IMR-90 (cell line): ENCODE results near the gene C2orf49. TPM values are rescaled to one million over a fixed set of nuclear protein-coding genes. Genes with fewer than 3 reads are reported as not detected.

Experiments
- ATAC-seq: fragments of 200-7000 bp; cut with Tn5 transposase; 2 replicates; pipeline ENCODE4 v1.9.1; 2020; ENCODE audit warnings: low read depth, mild to moderate bottlenecking, moderate library complexity
- BruUV-seq: library from RNA; stranded (reverse); fragments of 400-500 nt; replicated peaks from 2 replicates; lab custom pipeline; 2021; lab: Mats Ljungman, UMichigan
- CTCF ChIA-PET: fragments of 300-600 bp; formaldehyde crosslinking; extraction: SDS; loops from one replicate; lab custom pipeline; 2021; ENCODE audit warnings: antibody characterized with exemption; lab: Yijun Ruan, JAX
- POLR2A ChIA-PET: fragments of 300-600 bp; sonication (Branson Sonifier 250); formaldehyde crosslinking; loops from one replicate; lab custom pipeline; 2022; ENCODE audit warnings: antibody characterized with exemption; ENCODE audit not compliant: unreplicated experiment; lab: Charles Lee
- DNase-seq: peaks from one replicate; pipeline ENCODE4 v3.0.0; 2013
- H2AFZ ChIP-seq: replicated peaks from 2 replicates; pipeline ENCODE3; 2013; ENCODE audit warnings: low read length, mild to moderate bottlenecking; ENCODE audit not compliant: poor library complexity
- H2AK5ac ChIP-seq: 2 replicates; pipeline ENCODE4 v1.6.1; 2013; ENCODE audit warnings: low read depth, low read length, inconsistent platforms
- H2AK9ac ChIP-seq: replicated peaks from 2 replicates; pipeline ENCODE3; 2013; ENCODE audit warnings: mild to moderate bottlenecking, low read depth, low read length, moderate library complexity; ENCODE audit not compliant: poor library complexity
- H2BK120ac ChIP-seq: 2 replicates; pipeline ENCODE4 v1.6.1; 2013; ENCODE audit warnings: low read depth, low read length, inconsistent platforms
- H2BK15ac ChIP-seq: 3 replicates; pipeline ENCODE4 v1.6.1; 2013; ENCODE audit warnings: low read depth, low read length, inconsistent platforms
- H2BK20ac ChIP-seq: 2 replicates; pipeline ENCODE4 v1.6.1; 2013; ENCODE audit warnings: low read depth, mild to moderate bottlenecking, inconsistent platforms, low read length, moderate library complexity
- H2BK5ac ChIP-seq: 2 replicates; pipeline ENCODE4 v1.6.1; 2013; ENCODE audit warnings: mild to moderate bottlenecking, low read depth, low read length, inconsistent platforms; ENCODE audit not compliant: poor library complexity, severe bottlenecking
- H3K14ac ChIP-seq: replicated peaks from 2 replicates; pipeline ENCODE4 v1.6.1; 2013; ENCODE audit warnings: low read depth, low read length, inconsistent platforms
- H3K18ac ChIP-seq: 2 replicates; pipeline ENCODE4 v1.6.1; 2013; ENCODE audit warnings: low read depth, low read length, control low read depth
- H3K23ac ChIP-seq: 2 replicates; pipeline ENCODE4 v1.6.1; 2013; ENCODE audit warnings: low read depth, low read length, inconsistent platforms
- H3K27ac ChIP-seq: 2 replicates; pipeline ENCODE4 v1.5.1; 2013; ENCODE audit warnings: mild to moderate bottlenecking, control low read depth, low read length; ENCODE audit not compliant: insufficient read depth
- H3K27me3 ChIP-seq: 2 replicates; pipeline ENCODE4 v1.6.1; 2013; ENCODE audit warnings: low read length; ENCODE audit not compliant: control insufficient read depth, insufficient read depth
- H3K36me3 ChIP-seq: 2 replicates; pipeline ENCODE4 v1.6.1; 2013; ENCODE audit warnings: low read length, mixed read lengths; ENCODE audit not compliant: control insufficient read depth, insufficient read depth
- H3K4ac ChIP-seq: 2 replicates; pipeline ENCODE4 v1.6.1; 2013; ENCODE audit warnings: low read depth, low read length, inconsistent platforms
- H3K4me1 ChIP-seq: 2 replicates; pipeline ENCODE4 v1.6.1; 2013; ENCODE audit warnings: low read length, mixed read lengths; ENCODE audit not compliant: control insufficient read depth, insufficient read depth
- H3K4me2 ChIP-seq: 2 replicates; pipeline ENCODE4 v1.6.1; 2013; ENCODE audit warnings: low read depth, mild to moderate bottlenecking, control low read depth, low read length, moderate library complexity
- H3K4me3 ChIP-seq: 2 replicates; pipeline ENCODE4 v1.5.1; 2013; ENCODE audit warnings: low read depth, mild to moderate bottlenecking, control low read depth, low read length, moderate library complexity; ENCODE audit not compliant: insufficient read depth
- H3K56ac ChIP-seq: 2 replicates; pipeline ENCODE4 v1.6.1; 2013; ENCODE audit warnings: low read length, inconsistent platforms; ENCODE audit not compliant: insufficient read depth; ENCODE audit errors: extremely low read depth
- H3K79me1 ChIP-seq, 2 experiments: 2 replicates each; pipeline ENCODE4 v1.6.1; 2013; ENCODE audit warnings: low read length in 2 of 2, inconsistent platforms in 1 of 2, low read depth in 1 of 2
- H3K9ac ChIP-seq: 2 replicates; pipeline ENCODE4 v1.6.1; 2013; ENCODE audit warnings: low read depth, low read length, control low read depth
- H3K9me1 ChIP-seq: 2 replicates; pipeline ENCODE4 v1.6.1; 2013; ENCODE audit warnings: low read length, inconsistent platforms; ENCODE audit not compliant: insufficient read depth
- H3K9me3 ChIP-seq: 2 replicates; pipeline ENCODE4 v1.6.1; 2013; ENCODE audit warnings: low read length; ENCODE audit not compliant: control insufficient read depth, insufficient read depth
- H4K20me1 ChIP-seq: 2 replicates; pipeline ENCODE4 v1.6.1; 2013; ENCODE audit warnings: low read length, inconsistent platforms; ENCODE audit not compliant: insufficient read depth
- H4K5ac ChIP-seq: 2 replicates; pipeline ENCODE4 v1.6.1; 2013; ENCODE audit warnings: mild to moderate bottlenecking, low read depth, low read length, control low read depth
- H4K8ac ChIP-seq, 2 experiments: 2 replicates each; pipeline ENCODE4 v1.6.1; 2013; ENCODE audit warnings: low read depth in 2 of 2, low read length in 2 of 2, control low read depth in 1 of 2, inconsistent platforms in 1 of 2
- H4K91ac ChIP-seq: 2 replicates; pipeline ENCODE4 v1.6.1; 2013; ENCODE audit warnings: low read depth, low read length, inconsistent platforms; ENCODE audit not compliant: insufficient read depth
- BHLHE40 ChIP-seq: fragments of 150-350 bp; IDR thresholded peaks from 2 replicates; pipeline ENCODE4 v1.6.1; 2016; ENCODE audit warnings: mild to moderate bottlenecking, low read depth, low read length
- CEBPB ChIP-seq: IDR thresholded peaks from 2 replicates; pipeline ENCODE4 v1.6.1; 2012; ENCODE audit warnings: low read depth, low read length, improper control_type of control experiment
- CTCF ChIP-seq: conservative IDR thresholded peaks from 2 replicates; pipeline ENCODE4 v1.5.1; 2012; ENCODE audit warnings: mild to moderate bottlenecking, low read depth, low read length, improper control_type of control experiment
- ELK1 ChIP-seq: fragments of 150-350 bp; IDR thresholded peaks from 2 replicates; pipeline ENCODE4 v1.6.1; 2016; ENCODE audit warnings: low read depth, mild to moderate bottlenecking, low read length, moderate library complexity, borderline replicate concordance
- FOS ChIP-seq: fragments of 150-350 bp; IDR thresholded peaks from 2 replicates; pipeline ENCODE4 v1.6.1; 2016; ENCODE audit warnings: low read depth, low read length
- MAFK ChIP-seq: IDR thresholded peaks from 2 replicates; pipeline ENCODE4 v1.6.1; 2012; ENCODE audit warnings: low read depth, low read length, improper control_type of control experiment
- MAZ ChIP-seq: IDR thresholded peaks from 2 replicates; pipeline ENCODE4 v1.6.1; 2012; ENCODE audit warnings: low read depth, mild to moderate bottlenecking, low read length, improper control_type of control experiment, moderate library complexity, borderline replicate concordance
- MXI1 ChIP-seq: IDR thresholded peaks from 2 replicates; pipeline ENCODE4 v1.6.1; 2012; ENCODE audit warnings: low read depth, mild to moderate bottlenecking, low read length, moderate library complexity, borderline replicate concordance
- NFE2L2 ChIP-seq: fragments of 150-350 bp; IDR thresholded peaks from 2 replicates; pipeline ENCODE4 v1.6.1; 2016; ENCODE audit warnings: low read depth, mild to moderate bottlenecking, low read length
- POLR2A ChIP-seq: IDR thresholded peaks from 2 replicates; pipeline ENCODE4 v1.6.1; 2012; ENCODE audit warnings: mild to moderate bottlenecking, low read depth, low read length
- RAD21 ChIP-seq: IDR thresholded peaks from 2 replicates; pipeline ENCODE4 v1.6.1; 2012; ENCODE audit warnings: low read length, improper control_type of control experiment
- RCOR1 ChIP-seq: IDR thresholded peaks from 2 replicates; pipeline ENCODE4 v1.6.1; 2012; ENCODE audit warnings: mild to moderate bottlenecking, low read length, improper control_type of control experiment; ENCODE audit not compliant: insufficient replicate concordance
- RFX5 ChIP-seq: IDR thresholded peaks from 2 replicates; pipeline ENCODE4 v1.8.0; 2012; ENCODE audit warnings: low read depth, mild to moderate bottlenecking, low read length, moderate library complexity
- SMC3 ChIP-seq: fragments of 150-350 bp; IDR thresholded peaks from 2 replicates; pipeline ENCODE4 v1.6.1; 2016; ENCODE audit warnings: low read depth, mild to moderate bottlenecking, antibody characterized with exemption, low read length, moderate library complexity
- USF2 ChIP-seq: fragments of 150-350 bp; IDR thresholded peaks from 2 replicates; pipeline ENCODE4 v1.6.1; 2017; ENCODE audit warnings: mild to moderate bottlenecking, antibody characterized with exemption, low read length, low read depth
- WGBS, 2 experiments: methylation state at CpG; one replicate each; pipeline versions ENCODE4 v1.1.5 to v1.1.7; 2013; ENCODE audit warnings: missing lambda C conversion rate in 2 of 2; ENCODE audit not compliant: insufficient read length in 1 of 2; ENCODE audit errors: extremely low coverage in 2 of 2; 5-methylcytosine and 5-hydroxymethylcytosine counted together
- dilution Hi-C: fragments of 300-500 bp; cut with HindIII; formaldehyde crosslinking; loops from one replicate; pipeline ENCODE4 v1.14.3; 2018; ENCODE audit warnings: low sequenced_read_pairs; ENCODE audit not compliant: unreplicated experiment
- in situ Hi-C: fragments of 300-500 bp; cut with MboI; formaldehyde crosslinking; loops from 3 replicates; pipeline ENCODE4 v1.14.3; 2019; ENCODE audit warnings: low sequenced_read_pairs, inconsistent platforms, mixed read lengths
- intact Hi-C: fragments of 100-400 bp; cut with micrococcal nuclease; formaldehyde crosslinking; loops from 2 replicates; pipeline ENCODE4 v1.10.0; 2022
- polyA plus RNA-seq, 3 experiments: library from polyadenylated mRNA; depleted of rRNA; stranded (reverse); fragments of >200 nt; gene quantifications; 2 replicates each; pipeline ENCODE4 v1.2.3, GENCODE V29; 2012; ENCODE audit warnings: low replicate concordance in 1 of 3
- total RNA-seq: library from RNA; depleted of rRNA; stranded (reverse); fragments of >200 nt; gene quantifications from 2 replicates; pipeline ENCODE4 v1.2.3, GENCODE V29; 2012

Gene C2orf49
- total and polyA plus RNA-seq, 2 of the 4 experiments (the other 2 are of a cell fraction): 3.8 to 8.5 TPM

- peak overlapping the region; percentile 93 for H3K27ac ChIP-seq
- peak overlapping the region; percentile 84 to 88 for H4K8ac ChIP-seq
- peaks cover 64% of the 10 kb centered on the region for H3K4me1 ChIP-seq
- H3K36me3 ChIP-seq: peaks cover 76% of the 10 kb centered on the region
- no peak overlapping the region for H3K4me3 ChIP-seq
- peak overlapping the region; percentile 89 for H4K91ac ChIP-seq
- H2AK5ac ChIP-seq: peak overlapping the region; percentile 91
- peak overlapping the region; percentile 89 for H4K5ac ChIP-seq
- ChIA-PET CTCF (no interaction called here), POLR2A (no interaction called here)
- BruUV-seq: no TSS peak
- H3K56ac ChIP-seq: 0 out of 2 replicates have a peak overlapping the region, but pooled peaks have one; percentile 22
- intact Hi-C loops (no loop called here), in situ Hi-C loops (no loop called here), dilution Hi-C loops (no loop called here)
- TF ChIP-seq RFX5 (no peak), POLR2A (no peak), BHLHE40 (no peak), CTCF (no peak), USF2 (no peak), RCOR1 (no peak), MXI1 (no peak), SMC3 (no peak), MAZ (no peak), NFE2L2 (no peak), RAD21 (no peak), MAFK (no peak), ELK1 (no peak), FOS (no peak), CEBPB (no peak)
- H3K18ac ChIP-seq: peak overlapping the region; percentile 93
- H2AFZ ChIP-seq: no peak overlapping the region
- H3K4me2 ChIP-seq: peak overlapping the region; percentile 15; the same call in 1 of the 2 replicates
- no peaks in the 10 kb centered on the region for H3K27me3 ChIP-seq
- ATAC-seq: no peak
- H2BK20ac ChIP-seq: peak overlapping the region; percentile 73
- H3K79me1 ChIP-seq: peaks cover 43 to 88% of the 10 kb centered on the region in 2 experiments
- peaks cover 56% of the 10 kb centered on the region for H3K9me1 ChIP-seq
- peak overlapping the region; percentile 72 for H2BK120ac ChIP-seq
- peak overlapping the region; percentile 66 for H3K23ac ChIP-seq
- DNase-seq: no peak
- no peaks in the 10 kb centered on the region for H3K9me3 ChIP-seq
- peak overlapping the region; percentile 20 for H3K14ac ChIP-seq
- peaks cover 55% of the 10 kb centered on the region for H4K20me1 ChIP-seq
- peak overlapping the region; percentile 34 for H3K9ac ChIP-seq
- H2BK5ac ChIP-seq: peak overlapping the region; percentile 97
- H2BK15ac ChIP-seq: peak overlapping the region; percentile 91; the same call in 2 of the 3 replicates
- peak overlapping the region; percentile 80 for H3K4ac ChIP-seq
- WGBS, 2 experiments: 100% methylated on average over 3 of the region's 11 CpGs; no CpG with 5 or more reads in 1 of the 2 experiments
- no peak overlapping the region for H2AK9ac ChIP-seq
Observed at GRCh38 chr2:105376010-105376409, 38.7 kb downstream of the C2orf49 start.
